Erythroblast (primary cell): Measurements from ENCODE around the gene PRKAR1B.

Experiments
- GATA1 ChIP-seq: IDR thresholded peaks from 2 replicates; pipeline ENCODE4 v1.6.1; 2011; ENCODE audit warnings: low read depth, mild to moderate bottlenecking, control low read depth, low read length, moderate library complexity
- POLR2A ChIP-seq: IDR thresholded peaks from 2 replicates; pipeline ENCODE4 v1.6.1; 2011; ENCODE audit warnings: mild to moderate bottlenecking, low read length

- TF ChIP-seq POLR2A (no peak), GATA1 (no peak)
Measured at GRCh38 chr7:676972-677385, 50.1 kb downstream of the PRKAR1B start.
